GM23338 (cell line): Measurements from ENCODE around the gene ZSCAN5A. TPM values are rescaled to one million over a fixed set of nuclear protein-coding genes. Genes with fewer than 3 reads are reported as not detected.
"Not testable (repeated sequence)": the region's sequence is repeated elsewhere in the genome, so short reads cannot be mapped to it uniquely, and the experiment has no call there.

Experiments used
- ATAC-seq: fragments of 200-7000 bp; cut with Tn5 transposase; 3 replicates; pipeline ENCODE4 v1.9.1; 2020
- DNase-seq: peaks from one replicate; pipeline ENCODE4 v3.0.0-alpha.2; 2015; ENCODE audit warnings: low spot score
- H2AFZ ChIP-seq: fragments of 200-600 bp; sonication (generic); 2 replicates; pipeline ENCODE4 v1.8.0; 2016; ENCODE audit warnings: antibody characterized with exemption, mild to moderate bottlenecking, moderate library complexity
- H3F3A ChIP-seq: fragments of 200-600 bp; sonication (generic); replicated peaks from 2 replicates; pipeline ENCODE4 v1.8.0; 2017; ENCODE audit warnings: antibody characterized with exemption, mixed run types, low read depth
- H3K27ac ChIP-seq: fragments of 200-600 bp; sonication (generic); 2 replicates; pipeline ENCODE4 v1.6.1; 2016; ENCODE audit warnings: low read depth
- H3K27me3 ChIP-seq: fragments of 200-600 bp; sonication (generic); 2 replicates; pipeline ENCODE4 v1.8.0; 2016; ENCODE audit warnings: mild to moderate bottlenecking, mixed run types, moderate library complexity; ENCODE audit not compliant: insufficient read depth
- H3K36me3 ChIP-seq: fragments of 200-600 bp; sonication (generic); 2 replicates; pipeline ENCODE4 v1.8.0; 2016; ENCODE audit warnings: mild to moderate bottlenecking; ENCODE audit not compliant: insufficient read depth
- H3K4me1 ChIP-seq: fragments of 200-600 bp; sonication (generic); 2 replicates; pipeline ENCODE4 v1.8.0; 2016; ENCODE audit warnings: mild to moderate bottlenecking, moderate library complexity; ENCODE audit not compliant: insufficient read depth
- H3K4me2 ChIP-seq: fragments of 200-600 bp; sonication (generic); 2 replicates; pipeline ENCODE4 v1.7.1; 2017; ENCODE audit warnings: mixed run types
- H3K4me3 ChIP-seq: fragments of 200-600 bp; sonication (generic); 2 replicates; pipeline ENCODE4 v1.6.1; 2016; ENCODE audit warnings: mixed run types
- H3K79me2 ChIP-seq: fragments of 200-600 bp; sonication (generic); replicated peaks from 2 replicates; pipeline ENCODE4 v1.8.0; 2017; ENCODE audit warnings: mild to moderate bottlenecking; ENCODE audit not compliant: insufficient read depth
- H3K9me2 ChIP-seq: fragments of 200-600 bp; sonication (generic); 2 replicates; pipeline ENCODE4 v1.8.0; 2017; ENCODE audit not compliant: insufficient read depth
- H4K20me1 ChIP-seq: fragments of 200-600 bp; sonication (generic); replicated peaks from 2 replicates; pipeline ENCODE4 v1.8.0; 2017; ENCODE audit warnings: mild to moderate bottlenecking; ENCODE audit not compliant: insufficient read depth
- H3K27ac Mint-ChIP-seq: 2 replicates; pipeline ENCODE4 v1.8.0; 2020; ENCODE audit warnings: inconsistent platforms, mild to moderate bottlenecking, moderate library complexity, mixed read lengths
- H3K27me3 Mint-ChIP-seq: 3 replicates; pipeline ENCODE4 v1.8.0; 2022; ENCODE audit warnings: low read depth, mild to moderate bottlenecking, moderate library complexity, mixed read lengths, inconsistent platforms; ENCODE audit not compliant: insufficient read depth, poor library complexity
- H3K36me3 Mint-ChIP-seq: 3 replicates; pipeline ENCODE4 v1.8.0; 2021; ENCODE audit warnings: low read depth, mild to moderate bottlenecking, inconsistent platforms, moderate library complexity, mixed read lengths
- H3K4me1 Mint-ChIP-seq: 3 replicates; pipeline ENCODE4 v1.8.0; 2020; ENCODE audit warnings: mild to moderate bottlenecking, inconsistent platforms, mixed read lengths
- H3K4me3 Mint-ChIP-seq: 3 replicates; pipeline ENCODE4 v1.8.0; 2021; ENCODE audit warnings: moderate library complexity, mild to moderate bottlenecking, inconsistent platforms, mixed read lengths
- H3K9me3 Mint-ChIP-seq: 3 replicates; pipeline ENCODE4 v1.8.0; 2020; ENCODE audit warnings: moderate library complexity, mild to moderate bottlenecking, inconsistent platforms, mixed read lengths
- EZH2 ChIP-seq: fragments of 200-600 bp; sonication (generic); IDR thresholded peaks from one replicate; pipeline ENCODE4 v1.8.0; 2017; ENCODE audit warnings: antibody characterized with exemption, mild to moderate bottlenecking, low read depth; ENCODE audit not compliant: unreplicated experiment
- EZH2phosphoT487 ChIP-seq: fragments of 200-600 bp; sonication (generic); IDR thresholded peaks from one replicate; pipeline ENCODE4 v1.8.1; 2018; ENCODE audit warnings: antibody characterized with exemption; ENCODE audit not compliant: unreplicated experiment
- NANOG ChIP-seq: IDR thresholded peaks from 2 replicates; pipeline ENCODE4 v1.6.1; 2016; ENCODE audit warnings: antibody characterized with exemption, borderline replicate concordance
- STAT1 ChIP-seq: IDR thresholded peaks from one replicate; pipeline ENCODE4 v1.6.1; 2016; ENCODE audit warnings: antibody characterized with exemption; ENCODE audit not compliant: unreplicated experiment
- ZNF114 ChIP-seq: fragments of 250-450 bp; sonication (Bioruptor Pico); IDR thresholded peaks from 2 replicates; pipeline ENCODE4 v1.5.0; 2020; ENCODE audit warnings: mild to moderate bottlenecking, moderate library complexity
- polyA plus RNA-seq: library from polyadenylated mRNA; unstranded; fragments of >200 nt; fragmentation: Nextera tagmentation; extraction: Ambion mirVana; gene quantifications from 2 replicates; pipeline ENCODE4 v1.2.1, GENCODE V29; 2016
- total RNA-seq: library from RNA; depleted of rRNA; stranded (reverse); fragments of >200 nt; shearing (Covaris generic); gene quantifications from 2 replicates; pipeline ENCODE4 v1.2.3, GENCODE V29; 2014
- TF ChIP-seq, protein P1 (sequence below): IDR thresholded peaks from one replicate; pipeline ENCODE4 v1.6.1; 2018; ENCODE audit warnings: antibody characterized with exemption; ENCODE audit not compliant: unreplicated experiment
- TF ChIP-seq, protein P2 (sequence below): fragments of 250-450 bp; sonication (Bioruptor Pico); IDR thresholded peaks from 2 replicates; pipeline ENCODE4 v1.5.0; 2020; ENCODE audit warnings: mild to moderate bottlenecking, moderate library complexity

Gene ZSCAN5A
- total and polyA plus RNA-seq, 2 experiments from 2014 or later: 10.2 to 12.5 TPM

DNA sequence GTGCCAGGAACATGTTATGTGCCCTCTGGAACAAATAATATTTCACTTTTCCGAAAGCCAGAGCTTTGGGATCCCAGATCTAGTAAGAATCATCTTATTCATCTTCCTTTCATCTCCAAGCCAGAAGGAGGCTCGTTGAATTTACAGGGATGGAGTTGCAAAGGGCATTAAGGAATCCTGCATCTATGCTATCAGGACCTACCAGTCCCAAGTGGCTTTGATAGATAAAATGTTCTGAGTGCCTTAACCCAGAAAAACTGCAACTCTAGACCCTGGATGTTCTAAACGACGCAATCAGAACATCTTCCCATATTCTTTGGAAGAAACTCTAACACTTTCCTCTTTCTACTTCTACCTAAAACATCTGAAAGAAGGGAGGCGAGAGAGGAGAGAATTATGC, 51.3 kb downstream of the ZSCAN5A start (continued):
- TF ChIP-seq, protein P1, sequence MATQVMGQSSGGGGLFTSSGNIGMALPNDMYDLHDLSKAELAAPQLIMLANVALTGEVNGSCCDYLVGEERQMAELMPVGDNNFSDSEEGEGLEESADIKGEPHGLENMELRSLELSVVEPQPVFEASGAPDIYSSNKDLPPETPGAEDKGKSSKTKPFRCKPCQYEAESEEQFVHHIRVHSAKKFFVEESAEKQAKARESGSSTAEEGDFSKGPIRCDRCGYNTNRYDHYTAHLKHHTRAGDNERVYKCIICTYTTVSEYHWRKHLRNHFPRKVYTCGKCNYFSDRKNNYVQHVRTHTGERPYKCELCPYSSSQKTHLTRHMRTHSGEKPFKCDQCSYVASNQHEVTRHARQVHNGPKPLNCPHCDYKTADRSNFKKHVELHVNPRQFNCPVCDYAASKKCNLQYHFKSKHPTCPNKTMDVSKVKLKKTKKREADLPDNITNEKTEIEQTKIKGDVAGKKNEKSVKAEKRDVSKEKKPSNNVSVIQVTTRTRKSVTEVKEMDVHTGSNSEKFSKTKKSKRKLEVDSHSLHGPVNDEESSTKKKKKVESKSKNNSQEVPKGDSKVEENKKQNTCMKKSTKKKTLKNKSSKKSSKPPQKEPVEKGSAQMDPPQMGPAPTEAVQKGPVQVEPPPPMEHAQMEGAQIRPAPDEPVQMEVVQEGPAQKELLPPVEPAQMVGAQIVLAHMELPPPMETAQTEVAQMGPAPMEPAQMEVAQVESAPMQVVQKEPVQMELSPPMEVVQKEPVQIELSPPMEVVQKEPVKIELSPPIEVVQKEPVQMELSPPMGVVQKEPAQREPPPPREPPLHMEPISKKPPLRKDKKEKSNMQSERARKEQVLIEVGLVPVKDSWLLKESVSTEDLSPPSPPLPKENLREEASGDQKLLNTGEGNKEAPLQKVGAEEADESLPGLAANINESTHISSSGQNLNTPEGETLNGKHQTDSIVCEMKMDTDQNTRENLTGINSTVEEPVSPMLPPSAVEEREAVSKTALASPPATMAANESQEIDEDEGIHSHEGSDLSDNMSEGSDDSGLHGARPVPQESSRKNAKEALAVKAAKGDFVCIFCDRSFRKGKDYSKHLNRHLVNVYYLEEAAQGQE: no peak
- TF ChIP-seq, protein P2, sequence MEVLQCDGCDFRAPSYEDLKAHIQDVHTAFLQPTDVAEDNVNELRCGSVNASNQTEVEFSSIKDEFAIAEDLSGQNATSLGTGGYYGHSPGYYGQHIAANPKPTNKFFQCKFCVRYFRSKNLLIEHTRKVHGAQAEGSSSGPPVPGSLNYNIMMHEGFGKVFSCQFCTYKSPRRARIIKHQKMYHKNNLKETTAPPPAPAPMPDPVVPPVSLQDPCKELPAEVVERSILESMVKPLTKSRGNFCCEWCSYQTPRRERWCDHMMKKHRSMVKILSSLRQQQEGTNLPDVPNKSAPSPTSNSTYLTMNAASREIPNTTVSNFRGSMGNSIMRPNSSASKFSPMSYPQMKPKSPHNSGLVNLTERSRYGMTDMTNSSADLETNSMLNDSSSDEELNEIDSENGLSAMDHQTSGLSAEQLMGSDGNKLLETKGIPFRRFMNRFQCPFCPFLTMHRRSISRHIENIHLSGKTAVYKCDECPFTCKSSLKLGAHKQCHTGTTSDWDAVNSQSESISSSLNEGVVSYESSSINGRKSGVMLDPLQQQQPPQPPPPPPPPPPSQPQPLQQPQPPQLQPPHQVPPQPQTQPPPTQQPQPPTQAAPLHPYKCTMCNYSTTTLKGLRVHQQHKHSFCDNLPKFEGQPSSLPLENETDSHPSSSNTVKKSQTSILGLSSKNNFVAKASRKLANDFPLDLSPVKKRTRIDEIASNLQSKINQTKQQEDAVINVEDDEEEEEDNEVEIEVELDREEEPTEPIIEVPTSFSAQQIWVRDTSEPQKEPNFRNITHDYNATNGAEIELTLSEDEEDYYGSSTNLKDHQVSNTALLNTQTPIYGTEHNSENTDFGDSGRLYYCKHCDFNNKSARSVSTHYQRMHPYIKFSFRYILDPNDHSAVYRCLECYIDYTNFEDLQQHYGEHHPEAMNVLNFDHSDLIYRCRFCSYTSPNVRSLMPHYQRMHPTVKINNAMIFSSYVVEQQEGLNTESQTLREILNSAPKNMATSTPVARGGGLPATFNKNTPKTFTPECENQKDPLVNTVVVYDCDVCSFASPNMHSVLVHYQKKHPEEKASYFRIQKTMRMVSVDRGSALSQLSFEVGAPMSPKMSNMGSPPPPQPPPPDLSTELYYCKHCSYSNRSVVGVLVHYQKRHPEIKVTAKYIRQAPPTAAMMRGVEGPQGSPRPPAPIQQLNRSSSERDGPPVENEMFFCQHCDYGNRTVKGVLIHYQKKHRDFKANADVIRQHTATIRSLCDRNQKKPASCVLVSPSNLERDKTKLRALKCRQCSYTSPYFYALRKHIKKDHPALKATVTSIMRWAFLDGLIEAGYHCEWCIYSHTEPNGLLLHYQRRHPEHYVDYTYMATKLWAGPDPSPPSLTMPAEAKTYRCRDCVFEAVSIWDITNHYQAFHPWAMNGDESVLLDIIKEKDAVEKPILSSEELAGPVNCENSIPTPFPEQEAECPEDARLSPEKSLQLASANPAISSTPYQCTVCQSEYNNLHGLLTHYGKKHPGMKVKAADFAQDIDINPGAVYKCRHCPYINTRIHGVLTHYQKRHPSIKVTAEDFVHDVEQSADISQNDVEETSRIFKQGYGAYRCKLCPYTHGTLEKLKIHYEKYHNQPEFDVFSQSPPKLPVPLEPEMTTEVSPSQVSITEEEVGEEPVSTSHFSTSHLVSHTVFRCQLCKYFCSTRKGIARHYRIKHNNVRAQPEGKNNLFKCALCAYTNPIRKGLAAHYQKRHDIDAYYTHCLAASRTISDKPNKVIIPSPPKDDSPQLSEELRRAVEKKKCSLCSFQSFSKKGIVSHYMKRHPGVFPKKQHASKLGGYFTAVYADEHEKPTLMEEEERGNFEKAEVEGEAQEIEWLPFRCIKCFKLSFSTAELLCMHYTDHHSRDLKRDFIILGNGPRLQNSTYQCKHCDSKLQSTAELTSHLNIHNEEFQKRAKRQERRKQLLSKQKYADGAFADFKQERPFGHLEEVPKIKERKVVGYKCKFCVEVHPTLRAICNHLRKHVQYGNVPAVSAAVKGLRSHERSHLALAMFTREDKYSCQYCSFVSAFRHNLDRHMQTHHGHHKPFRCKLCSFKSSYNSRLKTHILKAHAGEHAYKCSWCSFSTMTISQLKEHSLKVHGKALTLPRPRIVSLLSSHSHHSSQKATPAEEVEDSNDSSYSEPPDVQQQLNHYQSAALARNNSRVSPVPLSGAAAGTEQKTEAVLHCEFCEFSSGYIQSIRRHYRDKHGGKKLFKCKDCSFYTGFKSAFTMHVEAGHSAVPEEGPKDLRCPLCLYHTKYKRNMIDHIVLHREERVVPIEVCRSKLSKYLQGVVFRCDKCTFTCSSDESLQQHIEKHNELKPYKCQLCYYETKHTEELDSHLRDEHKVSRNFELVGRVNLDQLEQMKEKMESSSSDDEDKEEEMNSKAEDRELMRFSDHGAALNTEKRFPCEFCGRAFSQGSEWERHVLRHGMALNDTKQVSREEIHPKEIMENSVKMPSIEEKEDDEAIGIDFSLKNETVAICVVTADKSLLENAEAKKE (CRISPR knock-in tag): no peak
- no peak for TF ChIP-seq NANOG
- no peak for TF ChIP-seq EZH2phosphoT487
- TF ChIP-seq ZNF114 (CRISPR knock-in tag): no peak
- TF ChIP-seq STAT1: no peak
- TF ChIP-seq EZH2: no peak

DNA sequence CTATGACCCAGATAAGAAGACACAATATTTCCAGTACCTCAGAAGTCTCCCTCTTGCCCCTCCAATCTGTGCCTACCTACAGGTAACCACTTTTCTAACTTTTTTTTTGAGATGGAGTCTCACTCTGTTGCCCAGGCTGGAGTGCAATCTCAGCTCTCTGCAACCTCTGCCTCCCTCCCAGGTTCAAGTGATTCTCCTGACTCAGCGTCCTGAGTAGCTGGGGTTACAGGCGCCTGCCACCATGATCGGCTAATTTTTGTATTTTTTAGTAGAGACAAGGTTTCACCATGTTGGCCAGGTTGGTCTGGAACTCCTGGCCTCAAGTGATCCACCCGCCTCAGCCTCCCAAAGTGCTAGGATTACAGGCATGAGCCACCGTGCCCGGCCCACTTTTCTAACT, 52.7 kb downstream of the ZSCAN5A start:
- H3F3A ChIP-seq, H3K27me3 ChIP-seq, H3K79me2 ChIP-seq, H3K4me1 Mint-ChIP-seq, H4K20me1 ChIP-seq, H3K27ac Mint-ChIP-seq, H3K4me1 ChIP-seq, H3K27ac ChIP-seq, H3K9me3 Mint-ChIP-seq, H3K4me2 ChIP-seq, ATAC-seq, H3K36me3 ChIP-seq, H3K4me3 Mint-ChIP-seq, H3K36me3 Mint-ChIP-seq, H3K4me3 ChIP-seq, H2AFZ ChIP-seq, H3K27me3 Mint-ChIP-seq, H3K9me2 ChIP-seq, DNase-seq: not testable (repeated sequence)
